Measurements from ENCODE around the gene SQOR.

The SQOR gene

DNA sequence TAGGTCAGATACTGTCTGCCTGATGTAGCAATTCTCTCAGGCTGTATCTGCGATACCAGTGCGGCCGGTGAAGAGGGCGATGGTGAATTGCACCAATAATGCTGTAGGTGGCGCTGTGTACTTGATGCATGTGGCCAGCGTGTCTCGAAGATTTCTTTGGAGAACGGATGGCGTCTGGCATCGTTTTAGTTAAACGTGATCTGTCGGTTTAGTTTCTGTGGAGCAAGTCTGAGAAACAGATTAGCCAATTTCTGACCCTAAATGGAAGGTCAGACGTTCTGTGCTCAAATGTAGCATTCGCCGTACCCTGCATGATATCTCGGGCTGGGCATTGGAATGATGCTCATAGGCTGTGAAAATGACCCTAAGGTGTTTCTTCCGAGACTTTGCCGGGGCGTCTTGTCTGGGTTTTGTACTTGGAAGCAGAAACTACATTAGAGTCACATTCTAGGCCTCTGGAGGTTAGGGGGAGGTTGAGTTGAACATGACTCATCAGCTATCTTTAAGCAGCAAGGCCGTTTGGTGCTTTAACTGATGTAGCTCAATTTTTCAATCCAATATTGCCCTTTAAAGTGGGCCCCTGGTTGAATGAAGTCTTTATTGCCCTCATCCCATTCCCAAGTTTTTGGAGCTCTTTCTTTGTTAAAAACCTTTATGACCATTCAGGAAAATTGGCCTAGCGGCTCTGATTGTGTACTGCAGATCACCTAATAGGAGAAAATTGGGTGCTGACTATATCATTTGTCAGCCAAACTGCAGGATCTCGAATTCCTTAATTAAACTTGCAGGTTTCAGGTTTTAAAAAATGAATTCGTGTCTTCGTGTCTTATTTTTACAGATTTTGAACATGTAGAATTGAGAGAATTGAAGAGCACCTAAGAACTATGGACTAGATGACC is 80.0 kb downstream of the SQOR start:
- DNase-seq: no peak

DNA sequence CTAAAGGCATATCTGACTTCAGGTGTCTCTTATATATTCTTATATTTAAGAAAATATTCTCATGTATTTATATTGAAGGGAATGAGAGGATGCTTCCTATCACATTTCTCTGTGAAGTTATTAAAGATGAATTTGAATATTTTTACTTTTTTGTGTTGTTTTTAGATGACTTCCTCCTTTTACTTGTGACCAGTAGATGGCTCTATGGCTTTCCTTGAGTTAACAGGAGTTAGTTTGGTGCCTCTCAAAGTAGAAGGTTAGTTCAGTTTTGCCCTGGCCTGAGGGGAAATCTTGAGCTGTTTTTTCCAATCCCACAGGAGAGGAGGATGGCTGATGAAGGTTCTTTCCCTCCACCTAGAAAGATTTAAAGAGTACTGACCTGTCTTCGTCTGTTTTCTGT is 80.7 kb downstream of the SQOR start:
- no peak for DNase-seq

DNA sequence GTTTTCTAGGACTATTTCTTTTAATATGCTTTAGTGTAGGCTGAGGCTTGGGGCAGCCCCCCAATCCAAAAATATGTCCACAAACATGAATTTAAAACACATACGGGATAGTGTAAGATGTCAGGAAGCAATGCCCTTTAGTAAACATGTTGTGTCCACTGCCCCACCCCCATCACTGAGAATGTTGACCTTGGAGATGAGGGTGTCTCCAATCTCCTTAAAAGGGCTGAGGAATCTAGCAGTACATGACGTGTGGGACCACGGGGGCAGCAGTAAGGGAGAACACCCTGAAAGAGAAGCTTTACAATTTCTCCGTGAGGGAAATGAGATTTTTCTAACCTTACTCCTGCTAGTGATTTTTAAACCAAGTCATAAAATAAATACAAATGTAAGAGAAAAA is 84.7 kb downstream of the SQOR start:
- no peak for DNase-seq

- no peak for DNase-seq
These were observed 85.4 kb downstream of the SQOR start for GRCh38 chr15:45720183-45720582.

DNA sequence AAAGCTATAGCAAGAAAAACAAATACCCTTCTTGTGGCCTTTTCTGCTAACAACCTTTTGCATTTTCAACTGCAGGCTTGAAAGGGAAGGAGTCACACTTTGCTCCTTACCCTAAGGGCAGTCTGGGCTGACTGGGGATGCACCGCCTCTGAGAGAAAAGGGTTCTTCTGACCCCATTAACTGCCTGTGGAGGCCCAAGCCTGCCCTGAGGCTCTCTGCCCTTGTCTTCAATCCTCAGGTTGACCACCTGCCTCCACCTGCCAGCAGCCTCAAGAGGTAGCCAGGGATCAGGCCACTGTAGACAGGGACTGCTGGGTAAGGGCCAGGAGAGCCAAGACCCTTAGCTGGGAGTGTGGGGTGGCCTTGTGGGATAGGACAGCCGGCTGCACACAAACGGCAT is 93.8 kb downstream of the SQOR start:
- DNase-seq: no peak

DNA sequence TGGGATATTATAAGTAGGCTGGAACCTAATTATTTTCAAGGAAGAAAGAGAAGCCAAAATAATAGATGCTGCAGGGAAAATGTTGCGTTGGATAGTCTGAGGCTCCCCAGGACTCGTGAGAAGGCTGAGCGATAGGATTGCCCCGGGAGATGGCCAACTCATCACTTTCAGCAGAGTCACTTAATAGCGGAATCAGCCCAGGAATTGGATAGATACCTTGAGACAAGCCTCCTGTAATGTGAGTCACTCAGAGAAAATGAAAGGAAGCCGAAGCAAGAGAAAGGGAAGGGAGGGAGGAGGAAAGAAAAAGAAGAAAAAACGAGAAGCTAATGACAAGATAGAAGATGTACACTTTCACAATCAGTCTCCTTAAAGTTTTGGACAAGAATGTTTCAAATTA is 94.3 kb downstream of the SQOR start:
- DNase-seq: no peak

GRCh38 chr15:45731343-45731742 is 96.5 kb downstream of the SQOR start:
- no peak for DNase-seq

GRCh38 chr15:45732662-45733061 is 97.8 kb downstream of the SQOR start:
- no peak for DNase-seq

- DNase-seq: no peak
These were observed 99.5 kb downstream of the SQOR start for GRCh38 chr15:45734260-45734711.
